ENCODE results near the gene GCH1. TPM values are rescaled to one million over a fixed set of nuclear protein-coding genes. Genes with fewer than 3 reads are reported as not detected.

The GCH1 gene
- total and polyA plus RNA-seq, 9 donors: 0.71 to 13.2 (median 2.6) TPM

- WGBS, 3 donors: 61 to 85% (median 62%) methylated on average over 4 of the region's 4 CpGs
- TF ChIP-seq EP300 (IDR thresholded peaks at IDR 0.05) (no peak), CTCF (IDR thresholded peaks at IDR 0.05) (no peak), POLR2A (IDR thresholded peaks at IDR 0.05) (no peak)
- Histone ChIP-seq H3K36me3 (no peaks in the 10 kb centered on the region), H3K4me1 (ENCODE audit: insufficient read depth) (no peaks in the 10 kb centered on the region), H3K27me3 (no peaks in the 10 kb centered on the region), H3K4me3 (no peak overlapping the region), H3K9me3 (no peaks in the 10 kb centered on the region), H3K27ac (no peak overlapping the region)
- DNase-seq: no peak
- intact Hi-C loops (cut with DNase I): no loop called here
These were observed 104.6 kb downstream of the GCH1 start for GRCh38 chr14:54797986-54798385.

- no peak for TF ChIP-seq EP300 (IDR thresholded peaks at IDR 0.05)
- no peak for TF ChIP-seq CTCF (IDR thresholded peaks at IDR 0.05)
- no peak for TF ChIP-seq POLR2A (IDR thresholded peaks at IDR 0.05)
These were observed 105.1 kb downstream of the GCH1 start for GRCh38 chr14:54797556-54797955.

GRCh38 chr14:54796961-54797360 is 105.7 kb downstream of the GCH1 start:
- no peaks in the 10 kb centered on the region for H3K36me3 ChIP-seq
- DNase-seq: no peak
- no peaks in the 10 kb centered on the region for H3K4me1 ChIP-seq (ENCODE audit: insufficient read depth)
- TF ChIP-seq CTCF (IDR thresholded peaks at IDR 0.05) (no peak), EP300 (IDR thresholded peaks at IDR 0.05) (no peak), POLR2A (IDR thresholded peaks at IDR 0.05) (no peak)
- H3K27me3 ChIP-seq: no peaks in the 10 kb centered on the region
- no peaks in the 10 kb centered on the region for H3K9me3 ChIP-seq
- H3K27ac ChIP-seq: no peak overlapping the region
- H3K4me3 ChIP-seq: no peak overlapping the region
- intact Hi-C loops (cut with DNase I): no loop called here

More at GRCh38 chr14:54797556-54797955, 105.1 kb downstream of the GCH1 start:
- 83 to 85% (median 83%) methylated on average over 6 of the region's 6 CpGs for WGBS, 3 donors
- H3K27ac ChIP-seq: no peak overlapping the region
- H3K36me3 ChIP-seq: no peaks in the 10 kb centered on the region
- no peaks in the 10 kb centered on the region for H3K4me1 ChIP-seq (ENCODE audit: insufficient read depth)
- H3K27me3 ChIP-seq: no peaks in the 10 kb centered on the region
- DNase-seq: no peak
- intact Hi-C loops (cut with DNase I): no loop called here
- no peak overlapping the region for H3K4me3 ChIP-seq
- H3K9me3 ChIP-seq: no peaks in the 10 kb centered on the region

- H3K36me3 ChIP-seq: no peaks in the 10 kb centered on the region
- no peak overlapping the region for H3K4me3 ChIP-seq
- H3K9me3 ChIP-seq: no peaks in the 10 kb centered on the region
- H3K27ac ChIP-seq: no peak overlapping the region
- intact Hi-C loops (cut with DNase I): no loop called here
- TF ChIP-seq POLR2A (IDR thresholded peaks at IDR 0.05) (no peak), CTCF (IDR thresholded peaks at IDR 0.05) (no peak), EP300 (IDR thresholded peaks at IDR 0.05) (no peak)
- no peaks in the 10 kb centered on the region for H3K27me3 ChIP-seq
- no peaks in the 10 kb centered on the region for H3K4me1 ChIP-seq (ENCODE audit: insufficient read depth)
- WGBS, 3 donors: 84 to 90% (median 90%) methylated on average over 3 of the region's 3 CpGs
- DNase-seq: no peak
These were observed 107.8 kb downstream of the GCH1 start for GRCh38 chr14:54794796-54795195.

- Histone ChIP-seq H3K4me3 (no peak overlapping the region), H3K4me1 (ENCODE audit: insufficient read depth) (no peaks in the 10 kb centered on the region), H3K36me3 (no peaks in the 10 kb centered on the region), H3K27ac (no peak overlapping the region), H3K27me3 (no peaks in the 10 kb centered on the region), H3K9me3 (no peaks in the 10 kb centered on the region)
- TF ChIP-seq POLR2A (IDR thresholded peaks at IDR 0.05): no peak
- TF ChIP-seq CTCF (IDR thresholded peaks at IDR 0.05): no peak
- no peak for TF ChIP-seq EP300 (IDR thresholded peaks at IDR 0.05)
- intact Hi-C loops (cut with DNase I): no loop called here
- WGBS, 3 donors: 18 to 49% (median 27%) methylated on average over 1 of the region's 1 CpG
- DNase-seq: no peak
These were observed 108.5 kb downstream of the GCH1 start for GRCh38 chr14:54794159-54794558.

Data from ovary (tissue), 9 donors.